Dendritic cell treated with granulocyte-macrophage colony-stimulating factor and Interleukin-4, amounts not matched to agents 40 ng/mL and 50 ng/mL, for 4 days (primary cell): ENCODE measurements around the gene MORN3.
"Not testable (repeated sequence)": the region's sequence is repeated elsewhere in the genome, so short reads cannot be mapped to it uniquely, and the experiment has no call there.

Source experiments
- H3K27ac Mint-ChIP-seq: one replicate; pipeline ENCODE4 v1.8.0; 2022; ENCODE audit warnings: mild to moderate bottlenecking, mixed read lengths
- H3K27me3 Mint-ChIP-seq: one replicate; pipeline ENCODE4 v1.8.0; 2022; ENCODE audit warnings: mild to moderate bottlenecking, mixed read lengths
- H3K36me3 Mint-ChIP-seq: one replicate; pipeline ENCODE4 v1.8.0; 2022; ENCODE audit warnings: low read depth, mixed read lengths
- H3K4me1 Mint-ChIP-seq: one replicate; pipeline ENCODE4 v1.8.0; 2022; ENCODE audit warnings: low read depth, mixed read lengths
- H3K4me3 Mint-ChIP-seq: one replicate; pipeline ENCODE4 v1.8.0; 2022; ENCODE audit warnings: mild to moderate bottlenecking, moderate library complexity, mixed read lengths
- H3K9me3 Mint-ChIP-seq: one replicate; pipeline ENCODE4 v1.8.0; 2022; ENCODE audit warnings: mixed read lengths
- intact Hi-C: fragments of 100-400 bp; cut with micrococcal nuclease; formaldehyde crosslinking; loops from one replicate; pipeline ENCODE4 v1.15.0; 2022

The MORN3 gene

GRCh38 chr12:121708313-121709063, 39.0 kb upstream of the MORN3 start:
- H3K9me3 Mint-ChIP-seq: no peaks in the 10 kb centered on the region
- no peak overlapping the region for H3K4me3 Mint-ChIP-seq
- H3K36me3 Mint-ChIP-seq: peaks cover 8% of the 10 kb centered on the region
- H3K27me3 Mint-ChIP-seq: peaks cover 5% of the 10 kb centered on the region
- peaks cover 12% of the 10 kb centered on the region for H3K4me1 Mint-ChIP-seq
- H3K27ac Mint-ChIP-seq: no peak overlapping the region
- intact Hi-C loops: no loop called here

- intact Hi-C loops: no loop called here
- Mint-ChIP-seq H3K27me3 (peaks cover 3% of the 10 kb centered on the region), H3K36me3 (no peaks in the 10 kb centered on the region), H3K4me1 (no peaks in the 10 kb centered on the region), H3K27ac (no peak overlapping the region), H3K9me3 (no peaks in the 10 kb centered on the region), H3K4me3 (no peak overlapping the region)
Observed at GRCh38 chr12:121705514-121705913, 36.1 kb upstream of the MORN3 start.

GRCh38 chr12:121702944-121703343, 33.5 kb upstream of the MORN3 start:
- Mint-ChIP-seq H3K36me3 (no peaks in the 10 kb centered on the region), H3K27ac (no peak overlapping the region), H3K27me3 (peaks cover 3% of the 10 kb centered on the region), H3K9me3 (no peaks in the 10 kb centered on the region), H3K4me1 (no peaks in the 10 kb centered on the region), H3K4me3 (no peak overlapping the region)
- intact Hi-C loops: no loop called here

- H3K9me3 Mint-ChIP-seq: no peaks in the 10 kb centered on the region
Observed at GRCh38 chr12:121701667-121702277, 32.3 kb upstream of the MORN3 start.

GRCh38 chr12:121697861-121698260, 28.4 kb upstream of the MORN3 start:
- not testable (repeated sequence) for H3K9me3 Mint-ChIP-seq, H3K27ac Mint-ChIP-seq, H3K4me1 Mint-ChIP-seq, H3K27me3 Mint-ChIP-seq, H3K36me3 Mint-ChIP-seq, H3K4me3 Mint-ChIP-seq
- intact Hi-C loops: loop anchor here (1.0 to 5.0 kb wide), 4 partner anchors 75 to 189 kb away; partner anchors contain the start of genes PSMD9 and RHOF

More at GRCh38 chr12:121701667-121702277, 32.3 kb upstream of the MORN3 start:
- Mint-ChIP-seq H3K4me1 (no peaks in the 10 kb centered on the region), H3K27me3 (peaks cover 3% of the 10 kb centered on the region), H3K4me3 (no peak overlapping the region), H3K36me3 (no peaks in the 10 kb centered on the region), H3K27ac (no peak overlapping the region)
- intact Hi-C loops: no loop called here

- Mint-ChIP-seq H3K4me3 (no peak overlapping the region), H3K9me3 (no peaks in the 10 kb centered on the region), H3K36me3 (no peaks in the 10 kb centered on the region), H3K27me3 (no peaks in the 10 kb centered on the region), H3K4me1 (no peaks in the 10 kb centered on the region), H3K27ac (no peak overlapping the region)
- intact Hi-C loops: loop anchor here (1.0 to 5.0 kb wide), 4 partner anchors 76 to 190 kb away; partner anchors contain the start of genes PSMD9 and RHOF
Observed at GRCh38 chr12:121697093-121697698, 27.7 kb upstream of the MORN3 start.

DNA sequence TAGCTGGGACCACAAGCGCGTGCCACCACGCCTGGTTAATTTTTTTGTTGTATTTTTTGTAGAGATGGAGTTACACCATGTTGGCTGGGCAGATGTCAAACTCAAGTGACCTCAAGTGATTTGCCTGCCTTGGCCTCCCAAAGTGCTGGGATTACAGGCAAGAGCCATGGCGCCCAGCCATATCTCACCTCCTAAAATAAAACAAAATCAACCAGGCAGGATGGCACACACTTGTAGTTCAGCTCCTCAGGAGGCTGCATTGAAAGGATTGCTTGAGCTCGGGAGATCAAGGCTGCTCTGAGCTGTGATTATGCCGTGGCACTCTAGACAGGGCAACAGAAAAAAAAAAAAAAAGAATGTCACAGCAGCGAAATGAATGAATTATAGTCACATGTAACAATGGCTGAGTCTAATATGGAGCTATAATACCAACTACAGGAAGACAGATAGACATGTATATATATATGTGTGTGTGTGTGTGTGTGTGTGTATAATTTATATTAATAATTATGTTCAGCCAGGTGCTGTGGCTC, 23.8 kb upstream of the MORN3 start:
- H3K27me3 Mint-ChIP-seq: no peaks in the 10 kb centered on the region

GRCh38 chr12:121692744-121693143, 23.3 kb upstream of the MORN3 start:
- H3K4me3 Mint-ChIP-seq, intact Hi-C loops, H3K9me3 Mint-ChIP-seq, H3K4me1 Mint-ChIP-seq, H3K27ac Mint-ChIP-seq, H3K36me3 Mint-ChIP-seq, H3K27me3 Mint-ChIP-seq: not testable (repeated sequence)

More for the DNA sequence above, 23.8 kb upstream of the MORN3 start:
- no peaks in the 10 kb centered on the region for H3K9me3 Mint-ChIP-seq
- H3K4me3 Mint-ChIP-seq: no peak overlapping the region
- H3K36me3 Mint-ChIP-seq: no peaks in the 10 kb centered on the region
- intact Hi-C loops: no loop called here
- H3K4me1 Mint-ChIP-seq: no peaks in the 10 kb centered on the region
- H3K27ac Mint-ChIP-seq: no peak overlapping the region

GRCh38 chr12:121689430-121689829, 20.0 kb upstream of the MORN3 start:
- H3K4me3 Mint-ChIP-seq: no peak overlapping the region
- intact Hi-C loops: no loop called here

GRCh38 chr12:121688966-121689365, 19.5 kb upstream of the MORN3 start:
- no peaks in the 10 kb centered on the region for H3K9me3 Mint-ChIP-seq
- H3K4me3 Mint-ChIP-seq: no peak overlapping the region
- H3K4me1 Mint-ChIP-seq: peaks cover 13% of the 10 kb centered on the region
- no peak overlapping the region for H3K27ac Mint-ChIP-seq
- H3K27me3 Mint-ChIP-seq: no peaks in the 10 kb centered on the region
- H3K36me3 Mint-ChIP-seq: no peaks in the 10 kb centered on the region
- intact Hi-C loops: no loop called here

More at GRCh38 chr12:121689430-121689829, 20.0 kb upstream of the MORN3 start:
- Mint-ChIP-seq H3K36me3 (no peaks in the 10 kb centered on the region), H3K27ac (no peak overlapping the region), H3K27me3 (no peaks in the 10 kb centered on the region), H3K4me1 (peaks cover 13% of the 10 kb centered on the region), H3K9me3 (no peaks in the 10 kb centered on the region)

GRCh38 chr12:121679661-121680197, 10.3 kb upstream of the MORN3 start:
- not testable (repeated sequence) for H3K4me1 Mint-ChIP-seq, H3K27ac Mint-ChIP-seq, H3K9me3 Mint-ChIP-seq, H3K4me3 Mint-ChIP-seq, H3K36me3 Mint-ChIP-seq, H3K27me3 Mint-ChIP-seq
- intact Hi-C loops: loop anchor here (5.0 kb wide), 1 partner anchor 52 kb away; the partner anchor contains the start of gene ORAI1

GRCh38 chr12:121678716-121679300, 9.4 kb upstream of the MORN3 start:
- Mint-ChIP-seq H3K4me3 (no peak overlapping the region), H3K27me3 (no peaks in the 10 kb centered on the region), H3K4me1 (peaks cover 7% of the 10 kb centered on the region), H3K27ac (no peak overlapping the region), H3K9me3 (no peaks in the 10 kb centered on the region), H3K36me3 (no peaks in the 10 kb centered on the region)
- intact Hi-C loops: no loop called here

GRCh38 chr12:121678305-121678704, 8.9 kb upstream of the MORN3 start:
- Mint-ChIP-seq H3K4me3 (no peak overlapping the region), H3K27ac (no peak overlapping the region), H3K9me3 (no peaks in the 10 kb centered on the region), H3K4me1 (peaks cover 11% of the 10 kb centered on the region), H3K36me3 (no peaks in the 10 kb centered on the region), H3K27me3 (peaks cover under 1% of the 10 kb centered on the region)
- intact Hi-C loops: no loop called here
